GM12865 (cell line): Measurements from ENCODE around the gene MEGF11.

Experiments
- DNase-seq: peaks from one replicate; pipeline ENCODE4 v3.0.0; 2010; ENCODE audit warnings: low read depth
- H3K4me3 ChIP-seq: 2 replicates; pipeline ENCODE4 v1.5.1; 2011; ENCODE audit warnings: mild to moderate bottlenecking, low read depth, low read length, control low read depth
- TF ChIP-seq, protein P1 (sequence below): IDR thresholded peaks from 2 replicates; pipeline ENCODE4 v1.5.1; 2011; ENCODE audit warnings: low read length, control low read depth, low read depth, inconsistent platforms; ENCODE audit not compliant: insufficient read depth; ENCODE audit errors: missing control alignments

MEGF11 gene

GRCh38 chr15:65922621-65923020 is 330.9 kb downstream of the MEGF11 start:
- no peak for DNase-seq
- H3K4me3 ChIP-seq = no peak overlapping the region
- TF ChIP-seq, protein P1, sequence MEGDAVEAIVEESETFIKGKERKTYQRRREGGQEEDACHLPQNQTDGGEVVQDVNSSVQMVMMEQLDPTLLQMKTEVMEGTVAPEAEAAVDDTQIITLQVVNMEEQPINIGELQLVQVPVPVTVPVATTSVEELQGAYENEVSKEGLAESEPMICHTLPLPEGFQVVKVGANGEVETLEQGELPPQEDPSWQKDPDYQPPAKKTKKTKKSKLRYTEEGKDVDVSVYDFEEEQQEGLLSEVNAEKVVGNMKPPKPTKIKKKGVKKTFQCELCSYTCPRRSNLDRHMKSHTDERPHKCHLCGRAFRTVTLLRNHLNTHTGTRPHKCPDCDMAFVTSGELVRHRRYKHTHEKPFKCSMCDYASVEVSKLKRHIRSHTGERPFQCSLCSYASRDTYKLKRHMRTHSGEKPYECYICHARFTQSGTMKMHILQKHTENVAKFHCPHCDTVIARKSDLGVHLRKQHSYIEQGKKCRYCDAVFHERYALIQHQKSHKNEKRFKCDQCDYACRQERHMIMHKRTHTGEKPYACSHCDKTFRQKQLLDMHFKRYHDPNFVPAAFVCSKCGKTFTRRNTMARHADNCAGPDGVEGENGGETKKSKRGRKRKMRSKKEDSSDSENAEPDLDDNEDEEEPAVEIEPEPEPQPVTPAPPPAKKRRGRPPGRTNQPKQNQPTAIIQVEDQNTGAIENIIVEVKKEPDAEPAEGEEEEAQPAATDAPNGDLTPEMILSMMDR = no peak

- H3K4me3 ChIP-seq = no peak overlapping the region
- TF ChIP-seq, protein P1 = no peak
- DNase-seq = peak; percentile 58
These were observed 331.8 kb downstream of the MEGF11 start for GRCh38 chr15:65921780-65922179.

DNA sequence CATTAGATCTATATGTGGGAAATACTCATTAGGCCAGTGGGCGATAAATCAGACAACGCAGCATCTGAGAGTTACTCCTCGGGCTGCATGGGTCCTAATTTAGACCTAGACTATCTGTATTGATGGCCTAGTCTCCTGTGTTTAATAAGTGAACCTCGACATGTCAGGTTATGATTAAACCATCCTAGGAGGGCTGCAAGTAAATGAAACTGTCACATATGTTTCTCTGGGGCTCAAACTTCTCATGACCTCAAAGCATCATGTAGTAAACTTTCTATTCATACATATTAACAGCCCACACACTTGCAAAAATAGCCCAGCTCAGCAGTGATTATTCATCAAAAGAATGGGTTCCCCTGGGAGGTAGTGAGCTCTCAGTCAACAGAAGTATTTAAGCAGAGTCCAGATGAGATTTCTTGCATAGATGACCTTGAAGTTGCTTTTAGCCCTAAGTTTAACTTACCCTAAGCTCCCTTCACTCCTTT is 332.7 kb downstream of the MEGF11 start:
- TF ChIP-seq, protein P1 = no peak
- DNase-seq = peak; percentile 83
- no peak overlapping the region for H3K4me3 ChIP-seq

DNA sequence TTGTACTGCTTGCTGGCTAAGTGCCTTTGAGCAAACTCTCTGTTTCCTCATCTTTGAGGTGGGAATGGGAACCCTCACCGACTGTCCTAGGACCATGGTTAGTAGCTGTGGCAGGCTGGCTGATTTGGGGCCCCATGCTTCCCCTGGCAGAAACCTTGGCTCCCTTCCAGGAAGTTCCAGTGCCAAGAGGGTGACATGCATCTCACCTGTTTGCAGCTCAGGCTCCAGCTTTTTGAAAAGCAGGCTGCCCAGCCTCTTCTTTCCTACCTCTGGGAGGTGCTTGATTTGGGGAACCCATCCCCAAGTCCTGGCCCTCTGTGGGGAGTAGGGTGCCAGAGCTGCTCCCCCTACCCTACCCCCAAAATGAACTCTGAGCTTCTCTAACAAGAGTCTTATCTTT is 333.4 kb downstream of the MEGF11 start:
- DNase-seq = peak; percentile 31
- TF ChIP-seq, protein P1 = no peak
- H3K4me3 ChIP-seq = no peak overlapping the region

- H3K4me3 ChIP-seq = no peak overlapping the region
- no peak for DNase-seq
- TF ChIP-seq, protein P1 = no peak
These were observed 334.2 kb downstream of the MEGF11 start for GRCh38 chr15:65919353-65919752.

DNA sequence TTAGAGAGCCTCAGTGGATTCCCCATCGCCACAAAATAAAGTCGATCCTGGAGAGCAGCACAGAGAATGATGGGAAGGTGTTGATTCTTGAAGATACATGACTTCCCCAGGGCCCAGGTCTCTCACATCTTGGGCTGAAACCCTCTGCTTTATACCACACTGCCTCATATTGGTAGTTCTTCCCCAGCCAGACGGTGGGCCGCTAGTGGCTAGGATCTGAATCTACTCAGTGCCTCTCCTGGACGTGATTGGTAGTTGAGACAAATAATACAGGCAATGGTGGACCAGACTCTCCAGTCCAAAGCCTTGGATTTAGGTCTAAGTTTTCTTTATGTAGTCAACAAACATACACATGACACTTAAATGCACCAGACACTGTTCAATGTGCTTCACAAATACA is 334.6 kb downstream of the MEGF11 start:
- DNase-seq = peak; percentile 63
- TF ChIP-seq, protein P1 = no peak
- H3K4me3 ChIP-seq = no peak overlapping the region

DNA sequence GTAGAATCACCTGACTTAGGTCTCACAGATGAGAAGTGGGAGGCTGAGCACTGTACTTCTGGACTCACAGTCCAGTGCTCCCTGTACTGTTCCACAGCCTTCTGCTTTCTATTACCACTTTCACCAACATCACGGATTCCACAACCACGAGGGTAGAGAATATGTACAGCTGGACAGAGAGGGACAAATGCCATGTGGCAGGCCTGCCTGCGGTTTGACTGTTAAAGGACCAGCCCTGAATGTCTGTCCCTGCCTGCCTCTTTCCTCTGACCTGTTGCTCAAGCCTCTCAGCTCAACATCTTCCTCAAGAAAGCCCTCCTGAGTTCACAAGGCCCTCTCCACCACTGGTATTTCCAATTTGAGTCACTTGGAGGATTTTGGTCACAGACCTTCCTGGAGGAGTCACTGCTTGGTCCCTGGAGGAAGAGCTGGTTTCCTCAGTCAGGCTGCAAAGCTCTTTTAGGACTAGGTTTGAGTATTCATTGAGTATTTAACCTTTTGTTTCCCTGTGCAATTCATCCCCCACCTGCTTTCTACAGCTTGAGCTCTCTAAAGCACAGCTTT is 335.1 kb downstream of the MEGF11 start:
- H3K4me3 ChIP-seq = no peak overlapping the region
- peak; percentile 86 for DNase-seq
- TF ChIP-seq, protein P1 = no peak
